GM18520 (cell line): ENCODE data around the gene MTMR2.
"Not testable (repeated sequence)": the region's sequence is repeated elsewhere in the genome, so short reads cannot be mapped to it uniquely, and the experiment has no call there.

Source experiments
- ATAC-seq: cut with Tn5 transposase; IDR thresholded peaks from one replicate; pipeline ENCODE4 v1.9.1; 2021; ENCODE audit not compliant: unreplicated experiment

Gene MTMR2

GRCh38 chr11:95888439-95888838 lies 35.5 kb downstream of the MTMR2 start:
- no peak for ATAC-seq

- ATAC-seq = no peak
Measured at GRCh38 chr11:95886462-95886861, 37.4 kb downstream of the MTMR2 start.

GRCh38 chr11:95884802-95885201 lies 39.1 kb downstream of the MTMR2 start:
- ATAC-seq = no peak

GRCh38 chr11:95884376-95884775 lies 39.5 kb downstream of the MTMR2 start:
- ATAC-seq = no peak

- no peak for ATAC-seq
Measured at GRCh38 chr11:95883381-95883780, 40.5 kb downstream of the MTMR2 start.

GRCh38 chr11:95877291-95877690 lies 46.6 kb downstream of the MTMR2 start:
- no peak for ATAC-seq

- ATAC-seq = not testable (repeated sequence)
Measured at GRCh38 chr11:95870877-95871276, 53.0 kb downstream of the MTMR2 start.

- ATAC-seq = no peak
Measured at GRCh38 chr11:95867105-95867504, 56.8 kb downstream of the MTMR2 start.

GRCh38 chr11:95863486-95864140 lies 60.3 kb downstream of the MTMR2 start:
- no peak for ATAC-seq

- ATAC-seq = not testable (repeated sequence)
Measured at GRCh38 chr11:95860024-95860423, 63.9 kb downstream of the MTMR2 start.

GRCh38 chr11:95854362-95854761 lies 69.5 kb downstream of the MTMR2 start:
- not testable (repeated sequence) for ATAC-seq

- ATAC-seq = no peak
Measured at GRCh38 chr11:95853862-95854261, 70.0 kb downstream of the MTMR2 start.

GRCh38 chr11:95853138-95853537 lies 70.8 kb downstream of the MTMR2 start:
- no peak for ATAC-seq

- no peak for ATAC-seq
Measured at GRCh38 chr11:95850137-95850536, 73.8 kb downstream of the MTMR2 start.

GRCh38 chr11:95849087-95849825 lies 74.7 kb downstream of the MTMR2 start:
- no peak for ATAC-seq

- no peak for ATAC-seq
Measured at GRCh38 chr11:95845167-95845566, 78.7 kb downstream of the MTMR2 start.

- ATAC-seq = peak; percentile 73
Measured at GRCh38 chr11:95835768-95836488, 88.0 kb downstream of the MTMR2 start.

GRCh38 chr11:95835351-95835750 lies 88.6 kb downstream of the MTMR2 start:
- ATAC-seq = no peak

- no peak for ATAC-seq
Measured at GRCh38 chr11:95833378-95833777, 90.5 kb downstream of the MTMR2 start.

GRCh38 chr11:95832763-95833162 lies 91.1 kb downstream of the MTMR2 start:
- ATAC-seq = no peak

GRCh38 chr11:95831198-95831883 lies 92.6 kb downstream of the MTMR2 start:
- ATAC-seq = no peak
